COLO668 (cell line): ENCODE measurements around the gene CALB2.

Source experiments
- DNase-seq: peaks from one replicate; lab custom pipeline; 2025; ENCODE audit not compliant: unreplicated experiment; lab: John Stamatoyannopoulos, UW

Gene CALB2

GRCh38 chr16:71424626-71425025, 66.1 kb downstream of the CALB2 start:
- no peak for DNase-seq

DNA sequence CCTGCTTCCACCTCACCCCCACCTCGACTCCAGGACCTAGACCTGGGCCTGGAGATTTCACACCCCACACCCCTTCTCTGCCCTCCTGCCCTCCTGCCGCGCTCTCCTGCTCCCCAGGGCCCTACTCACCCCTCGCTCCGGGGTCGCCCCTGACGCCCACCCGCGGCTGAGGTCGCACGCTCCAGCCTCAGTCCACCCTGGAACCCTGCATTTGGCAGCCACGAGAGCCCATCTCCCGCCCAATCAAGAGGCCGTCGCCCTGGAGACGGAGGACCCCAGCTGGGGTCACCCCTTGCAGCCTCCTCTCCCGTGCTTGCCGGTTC, 67.2 kb downstream of the CALB2 start:
- DNase-seq = no peak

- peak; percentile 41 for DNase-seq
Observed at GRCh38 chr16:71426069-71426879, 67.8 kb downstream of the CALB2 start.

DNA sequence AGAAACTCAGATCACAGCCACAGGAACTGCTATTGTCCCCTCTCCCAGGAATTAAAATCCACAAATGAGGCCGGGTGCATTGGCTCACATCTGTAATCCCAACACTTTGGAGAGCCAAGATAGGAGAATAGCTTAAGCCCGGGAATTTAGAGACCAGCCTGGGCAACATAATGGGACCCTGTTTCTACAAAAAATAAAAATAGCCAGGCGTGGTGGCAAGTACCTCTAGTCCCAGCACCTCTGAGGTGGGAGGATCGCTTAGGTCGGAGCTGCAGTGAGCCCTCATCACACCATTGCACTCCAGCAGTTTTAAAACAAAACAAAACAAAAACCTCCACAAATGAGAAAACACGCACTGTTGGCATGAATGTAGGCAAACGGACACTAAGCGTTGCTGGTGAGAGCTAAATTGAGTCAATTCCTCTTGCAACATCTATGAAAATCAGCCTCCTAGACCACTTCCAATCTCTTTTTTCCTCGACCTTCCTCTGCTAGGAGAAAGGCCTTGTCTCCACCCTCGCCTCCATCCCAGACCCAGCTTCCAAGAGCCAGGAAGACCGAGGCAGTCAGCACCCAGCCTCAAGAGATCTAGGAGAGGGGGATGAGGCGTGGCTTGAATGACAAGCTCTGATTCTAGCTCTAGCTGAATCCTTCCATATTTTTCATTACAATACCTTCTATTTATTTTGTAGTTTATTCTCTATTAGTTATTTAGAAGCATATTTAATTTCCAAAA, 68.5 kb downstream of the CALB2 start:
- no peak for DNase-seq

- no peak for DNase-seq
Observed at GRCh38 chr16:71428385-71428784, 69.9 kb downstream of the CALB2 start.

DNA sequence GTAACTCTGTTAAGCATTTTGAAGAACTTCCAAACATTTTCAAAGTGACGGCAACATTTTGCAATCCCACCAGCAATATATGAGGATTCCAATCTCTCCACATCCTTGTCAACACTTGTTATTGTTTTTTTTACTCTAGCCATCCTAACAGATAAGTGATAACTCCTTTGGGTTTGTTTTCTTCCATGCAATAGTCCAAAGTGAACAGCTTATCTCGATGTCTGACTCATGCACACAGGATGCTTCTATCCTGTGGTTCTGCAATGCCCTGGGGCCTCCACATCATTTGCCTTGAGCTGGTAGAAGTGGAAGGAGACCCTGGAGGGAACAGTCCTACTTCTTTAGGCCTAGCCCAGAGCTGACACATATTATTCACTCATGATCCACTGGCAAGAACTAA, 70.4 kb downstream of the CALB2 start:
- DNase-seq = no peak

GRCh38 chr16:71429581-71429980, 71.1 kb downstream of the CALB2 start:
- no peak for DNase-seq

- DNase-seq = no peak
Observed at GRCh38 chr16:71430744-71431143, 72.2 kb downstream of the CALB2 start.

GRCh38 chr16:71431176-71431575, 72.7 kb downstream of the CALB2 start:
- no peak for DNase-seq

DNA sequence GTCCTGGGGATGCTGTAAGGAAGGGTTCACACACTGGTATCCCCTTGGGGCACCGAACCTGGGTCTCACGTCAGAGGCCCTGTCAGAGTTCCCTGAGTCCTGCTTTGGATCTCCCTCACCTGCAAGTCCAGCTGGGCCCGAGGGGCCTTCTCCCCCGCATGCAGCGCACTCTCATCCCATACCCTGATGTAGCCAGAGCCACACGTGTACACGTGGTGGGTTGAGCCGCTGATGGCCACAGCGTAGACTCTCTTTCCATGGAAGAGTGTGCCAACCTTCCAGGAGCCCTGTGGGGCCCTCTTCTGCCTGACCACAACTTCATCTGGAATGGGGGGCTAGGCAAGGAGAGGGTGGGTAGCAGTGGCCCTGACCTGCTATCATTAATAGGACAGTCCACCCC, 73.5 kb downstream of the CALB2 start:
- DNase-seq = no peak

- DNase-seq = no peak
Observed at GRCh38 chr16:71432906-71433305, 74.4 kb downstream of the CALB2 start.

- DNase-seq = no peak
Observed at GRCh38 chr16:71436473-71436872, 78.0 kb downstream of the CALB2 start.

DNA sequence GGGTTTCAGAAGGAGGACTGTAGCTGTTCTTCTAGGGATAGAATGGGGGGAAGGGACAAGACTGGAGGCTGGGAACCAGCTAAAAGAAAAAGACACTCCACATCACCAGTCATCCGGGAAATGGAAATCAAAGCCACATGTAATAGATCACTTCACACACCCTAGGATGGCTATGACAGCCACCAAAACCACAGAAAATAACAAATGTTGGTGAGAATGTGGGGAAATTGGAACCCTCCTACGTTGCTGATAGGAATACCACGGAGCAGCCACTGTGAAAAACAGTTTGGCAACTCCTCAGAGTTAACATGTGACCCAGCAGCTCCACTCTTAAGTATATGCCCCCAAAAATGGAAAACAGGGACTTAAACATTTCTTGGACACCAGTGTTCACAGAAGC, 81.0 kb downstream of the CALB2 start:
- DNase-seq = no peak
